ENCODE results near the gene DNTT.
A peak's percentile ranks its signal among the peaks of the same experiment; 100 is the strongest.

Gene DNTT

DNA sequence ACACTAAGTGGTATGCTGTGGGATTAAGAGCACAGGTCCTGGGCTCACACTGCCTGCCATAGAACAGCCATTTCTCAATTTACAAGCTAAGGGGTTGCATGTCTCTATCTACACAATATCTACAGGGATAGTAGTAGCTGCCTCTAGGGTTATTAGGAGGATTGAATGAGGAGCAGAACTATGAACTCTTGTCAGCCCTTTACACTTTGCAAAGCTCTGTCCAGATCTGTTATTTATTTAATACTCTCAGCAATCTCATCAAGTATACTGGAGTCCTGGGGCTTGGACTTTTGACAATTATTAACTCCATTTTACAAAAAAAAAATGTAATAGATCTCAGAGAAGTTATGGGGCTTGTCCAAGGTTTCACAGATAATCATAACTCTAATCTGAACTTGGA, 47.8 kb downstream of the DNTT start:
- no peak for FAIRE-seq

DNA sequence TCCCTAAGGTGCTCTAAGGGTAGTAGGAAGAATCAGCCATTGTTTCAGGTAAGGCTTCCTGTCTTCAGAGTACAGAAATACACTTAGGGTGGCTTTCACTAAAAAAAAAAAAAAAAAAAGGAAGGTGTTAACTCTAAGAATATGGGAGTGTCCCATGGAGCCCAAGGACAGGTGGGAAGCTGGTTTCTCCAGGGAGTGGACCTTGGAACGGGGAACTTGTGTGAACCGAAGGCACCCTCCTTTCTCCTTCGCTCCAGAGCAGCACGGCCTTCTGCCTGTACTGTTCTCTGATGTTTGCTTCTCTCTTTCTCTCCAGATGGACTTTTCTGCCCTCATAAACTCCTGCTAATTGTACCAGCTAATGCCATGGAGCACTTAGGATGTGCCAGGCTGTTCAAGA, 48.3 kb downstream of the DNTT start:
- FAIRE-seq: no peak

DNA sequence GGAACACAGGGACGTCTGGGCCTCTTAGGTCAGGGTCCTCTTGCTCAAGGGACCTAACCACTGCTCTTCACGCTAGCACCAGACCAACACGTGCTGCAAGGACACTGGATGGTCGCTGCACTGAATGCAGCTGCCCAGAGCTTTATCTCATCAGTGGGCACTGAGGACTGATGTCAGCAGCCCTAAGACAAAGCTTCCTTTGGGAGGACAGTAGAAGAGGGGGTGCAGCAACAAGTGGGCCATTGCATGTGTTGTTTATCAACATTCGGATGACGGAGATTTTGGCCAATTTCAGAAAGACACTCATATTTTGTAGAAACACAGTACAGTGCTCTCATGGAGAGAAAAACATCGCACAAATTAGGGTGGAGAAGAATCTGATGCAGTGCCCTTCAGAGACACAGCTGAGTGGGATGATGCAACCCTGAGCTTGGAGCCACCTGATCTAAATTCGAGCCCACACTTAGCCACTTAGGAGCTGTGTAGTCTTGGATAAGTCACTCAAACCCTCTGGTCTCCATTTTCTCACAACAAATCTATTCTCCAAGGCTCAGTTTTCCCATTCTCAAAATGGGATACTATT, 52.9 kb downstream of the DNTT start:
- FAIRE-seq: no peak

DNA sequence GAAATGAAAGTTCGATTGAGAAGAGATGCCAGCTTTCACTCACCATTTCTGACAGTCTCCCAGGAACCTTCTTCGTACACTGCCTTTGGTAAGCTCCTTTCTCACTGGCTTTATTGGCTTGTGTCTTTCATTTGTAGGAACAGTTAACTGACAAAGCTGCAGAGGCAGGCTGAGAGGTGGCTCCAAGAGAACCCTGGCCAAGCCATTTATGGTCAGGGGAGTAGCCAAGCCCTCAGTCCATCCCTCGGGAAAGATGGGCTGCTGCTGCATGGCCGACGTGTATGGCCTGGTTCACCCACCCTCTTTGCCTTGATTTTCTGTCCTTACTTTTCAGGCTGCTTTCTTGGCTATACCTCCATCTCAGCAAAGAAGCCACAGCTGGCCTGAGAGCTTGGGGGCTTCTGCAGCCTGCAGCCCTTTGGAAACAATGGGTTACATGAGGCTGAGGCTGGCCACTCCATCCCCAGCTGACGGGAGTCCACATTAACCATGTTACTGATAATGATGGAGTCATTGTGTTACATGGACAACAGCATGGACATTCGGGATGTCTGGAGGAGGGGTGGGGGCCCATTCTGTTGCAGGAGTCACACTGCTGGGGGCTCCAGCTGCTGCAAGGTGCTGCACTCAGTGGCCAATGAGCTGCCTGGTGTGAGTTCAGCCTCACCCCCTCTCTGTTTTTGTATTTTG, 54.8 kb downstream of the DNTT start, which contains the start of gene OPALIN:
Gene OPALIN, minus strand, starts transcription at position 152 of the 690 bp plus-strand sequence. Its CDS starts 106 bp downstream, at position 46.
- no peak for FAIRE-seq

DNA sequence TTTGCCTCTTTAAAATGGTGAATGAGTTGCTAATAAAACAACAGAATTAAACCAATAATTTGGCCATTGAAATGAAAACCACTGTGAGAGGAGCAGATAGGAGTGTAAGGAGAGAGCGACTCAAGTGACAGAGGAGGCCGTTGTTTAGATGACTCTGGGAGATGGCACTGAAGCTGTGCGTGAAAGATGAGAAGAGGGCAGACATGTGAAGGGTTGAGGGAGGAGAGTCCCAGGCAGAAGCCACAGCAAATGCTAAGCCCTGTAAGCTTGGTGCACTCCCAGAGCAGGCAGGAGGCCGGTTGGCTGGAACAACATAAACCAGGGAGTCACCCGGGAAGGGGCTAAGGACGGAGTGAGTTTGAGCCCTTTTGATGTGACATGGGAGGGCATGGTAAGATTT, 55.4 kb downstream of the DNTT start:
- FAIRE-seq: no peak

DNA sequence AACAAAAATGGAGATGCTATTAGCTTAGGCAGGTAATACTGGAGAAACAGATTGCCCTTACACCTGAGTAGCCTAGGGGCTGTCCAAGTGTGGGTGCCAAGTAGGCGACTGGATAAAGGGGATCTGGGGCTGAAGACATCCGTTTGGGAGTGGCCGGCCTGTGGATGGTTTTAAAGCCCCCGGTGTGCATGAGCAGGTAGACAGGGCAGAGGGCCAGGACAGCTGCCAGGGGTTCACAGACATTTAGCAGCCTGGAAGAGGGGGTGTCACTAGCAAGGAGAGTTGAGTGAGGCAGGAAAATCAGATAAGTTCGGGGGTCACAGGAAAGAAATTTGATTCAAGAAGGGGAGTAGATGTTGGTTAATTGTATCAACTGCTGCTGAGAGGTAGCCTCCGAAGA, 56.1 kb downstream of the DNTT start:
- FAIRE-seq: no peak

DNA sequence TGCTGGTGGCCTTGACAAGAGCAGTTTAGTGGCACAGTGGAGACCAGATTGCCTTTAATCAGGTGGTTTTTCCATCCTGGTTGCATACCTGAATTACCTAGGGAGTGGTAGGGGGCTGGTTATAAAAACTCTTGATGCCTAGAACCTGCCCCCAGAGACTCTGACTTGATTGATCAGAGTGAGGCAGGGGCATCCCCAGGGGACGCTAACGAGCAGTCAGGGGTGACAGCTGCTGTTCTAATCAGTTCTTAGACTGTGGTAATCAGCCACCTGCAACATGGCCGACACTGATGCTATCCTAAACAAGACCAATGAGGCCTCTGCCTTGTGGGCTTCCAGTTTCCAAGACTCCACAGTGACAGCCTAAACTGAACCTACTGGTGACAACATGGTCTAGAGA, 56.5 kb downstream of the DNTT start:
- FAIRE-seq: no peak

DNA sequence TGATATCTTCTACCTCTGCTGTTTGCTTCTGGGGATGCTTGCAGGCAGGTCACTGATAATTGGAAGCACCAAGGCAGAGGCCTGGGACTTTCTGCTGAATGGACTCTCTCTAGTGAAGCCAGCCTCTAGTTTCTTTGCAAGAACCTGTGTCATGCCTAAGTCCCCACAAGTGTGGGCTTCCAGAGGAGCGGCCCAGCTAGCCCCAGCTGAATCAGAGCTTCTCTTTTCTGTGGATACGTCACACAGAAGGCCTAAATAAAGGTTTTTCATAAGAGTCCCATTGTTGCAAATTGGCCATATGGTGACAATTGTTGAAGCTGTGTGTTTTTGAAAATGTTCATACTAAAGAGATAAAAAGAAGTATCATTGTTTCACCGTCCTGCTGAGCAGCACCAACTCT, 61.3 kb downstream of the DNTT start:
- FAIRE-seq: no peak

DNA sequence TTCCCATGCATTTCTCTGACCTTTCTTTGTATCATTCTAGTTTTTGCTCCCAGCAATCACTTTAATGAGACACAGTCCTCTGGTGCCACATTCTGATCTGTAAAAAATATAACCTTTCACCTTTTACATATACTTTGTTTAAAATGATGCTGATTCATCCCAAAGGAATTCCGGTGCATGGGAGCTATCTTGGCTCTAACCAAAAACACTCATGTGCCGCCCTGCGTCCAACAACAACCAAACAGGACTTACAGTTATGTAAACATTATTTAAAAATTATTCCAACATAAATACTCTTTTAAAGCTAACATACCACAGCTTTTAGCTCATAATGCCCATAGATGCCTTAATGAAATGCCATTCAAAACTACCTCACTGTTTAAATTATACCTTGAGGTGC, 62.3 kb downstream of the DNTT start:
- no peak for FAIRE-seq

DNA sequence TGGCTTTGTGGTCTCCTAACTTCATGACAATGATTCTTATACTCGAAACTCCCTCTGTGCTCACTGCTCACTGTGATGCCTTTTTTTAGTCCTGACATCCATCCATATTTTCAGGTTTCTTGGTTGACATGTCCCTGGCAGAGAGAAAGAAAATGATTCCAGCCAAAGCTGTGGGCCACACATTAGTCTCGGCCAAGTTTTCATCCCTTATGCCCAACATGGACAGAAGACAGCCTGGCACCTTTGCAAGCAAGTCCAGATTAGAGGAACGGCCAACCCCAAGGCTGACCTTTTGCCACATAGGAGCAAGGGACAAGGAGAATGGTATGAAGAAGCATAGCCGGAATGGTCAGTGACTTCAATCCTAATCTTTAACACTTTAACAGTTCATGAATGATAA, 63.2 kb downstream of the DNTT start:
- FAIRE-seq: no peak

DNA sequence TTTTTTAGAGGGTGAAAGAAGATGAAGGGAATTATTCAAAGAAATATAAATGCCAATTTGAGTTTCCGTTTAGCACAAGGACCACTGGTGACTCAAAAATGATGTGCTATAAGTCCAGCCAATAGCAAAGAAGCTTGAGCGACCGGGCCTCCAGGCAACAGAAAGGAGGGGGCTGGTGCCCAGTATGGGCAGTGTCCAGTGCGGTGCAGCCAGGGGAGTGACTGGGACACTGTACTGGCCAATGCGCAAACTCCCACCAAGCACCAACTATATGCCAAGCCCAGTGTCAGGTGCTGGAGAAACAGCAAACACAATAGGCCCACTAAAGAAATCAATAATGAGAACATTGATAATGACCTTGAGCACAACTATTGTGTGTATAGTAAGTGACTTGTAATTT, 64.7 kb downstream of the DNTT start:
- no peak for FAIRE-seq

DNA sequence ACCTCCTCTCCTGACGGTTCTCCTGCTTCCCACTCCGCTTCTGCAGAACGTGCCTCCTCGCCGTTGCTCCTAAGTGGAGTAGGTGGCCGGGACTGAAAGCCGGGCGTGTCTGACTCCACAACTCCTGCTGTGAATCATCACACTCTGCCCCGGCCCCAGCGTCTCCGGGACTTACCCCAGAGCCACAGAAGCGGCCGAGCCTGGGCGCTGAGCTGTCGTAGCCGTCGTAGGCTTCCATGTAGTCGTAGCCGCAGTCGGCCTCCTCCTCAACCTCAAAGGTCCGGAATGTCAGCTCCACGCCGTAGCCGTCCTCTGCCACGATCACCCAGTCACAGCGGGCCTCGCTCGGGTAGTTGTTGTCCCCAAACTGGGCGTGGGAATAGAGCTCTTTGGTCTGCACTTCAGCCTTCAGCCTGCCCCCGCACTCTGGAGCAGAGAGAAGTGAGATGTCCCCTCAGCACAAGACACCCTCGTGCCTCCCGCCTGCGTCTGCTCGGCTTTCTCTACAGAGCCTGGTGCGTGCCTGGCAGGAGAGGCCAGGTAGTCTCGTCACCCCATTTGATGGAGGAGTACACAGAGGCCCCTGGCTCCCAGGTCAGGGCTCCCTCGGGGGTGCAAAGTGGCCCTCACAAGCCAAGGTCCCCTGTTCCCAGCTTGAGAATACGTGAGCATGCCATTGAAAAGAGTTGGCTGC, 65.8 kb downstream of the DNTT start:
- no peak for FAIRE-seq

DNA sequence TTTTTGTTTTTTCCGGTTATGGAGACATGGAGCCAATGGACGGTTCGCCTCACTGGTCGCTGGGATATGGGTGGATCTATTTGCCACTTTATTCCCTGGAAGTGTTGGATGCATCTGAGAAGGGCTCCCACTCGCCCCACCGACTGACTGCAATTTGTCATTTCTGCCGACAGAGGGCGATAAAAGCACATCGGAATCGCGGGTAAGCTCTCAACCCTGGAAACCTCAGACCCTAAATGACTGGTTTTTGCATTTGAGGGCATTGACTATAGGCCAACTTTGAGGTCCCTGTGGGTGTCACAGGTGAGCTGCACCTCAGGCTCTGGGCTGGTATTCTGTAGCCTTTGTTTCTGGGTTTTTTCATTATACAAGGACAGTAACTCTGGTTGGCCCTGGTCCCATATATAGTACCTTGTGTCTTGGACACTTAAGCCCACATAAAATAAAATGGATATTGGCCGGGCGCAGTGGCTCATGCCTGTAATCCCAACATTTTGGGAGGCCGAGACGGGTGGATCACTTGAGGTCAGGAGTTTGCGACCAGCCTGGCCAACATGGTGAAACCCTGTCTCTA, 66.4 kb downstream of the DNTT start:
- FAIRE-seq: no peak

DNA sequence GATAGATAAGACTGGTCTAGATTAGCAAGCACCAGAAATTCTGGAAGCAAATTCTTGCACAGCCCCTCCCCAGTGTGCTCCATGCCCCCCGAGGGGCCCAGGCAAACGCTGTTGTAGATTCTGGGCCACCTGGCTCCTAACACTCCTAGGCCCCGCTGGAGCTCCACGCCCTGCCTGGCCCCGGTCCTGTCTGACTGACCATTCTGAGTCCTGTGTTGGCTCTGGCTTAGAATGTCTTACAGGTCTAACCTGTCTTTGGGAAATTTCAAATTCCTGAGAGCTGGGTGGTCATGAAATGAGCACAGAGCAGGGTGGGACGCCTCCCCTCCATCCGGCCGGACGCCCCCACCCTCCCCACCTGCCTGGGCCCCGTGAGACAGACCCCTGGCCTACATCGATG, 67.1 kb downstream of the DNTT start:
- no peak for FAIRE-seq

DNA sequence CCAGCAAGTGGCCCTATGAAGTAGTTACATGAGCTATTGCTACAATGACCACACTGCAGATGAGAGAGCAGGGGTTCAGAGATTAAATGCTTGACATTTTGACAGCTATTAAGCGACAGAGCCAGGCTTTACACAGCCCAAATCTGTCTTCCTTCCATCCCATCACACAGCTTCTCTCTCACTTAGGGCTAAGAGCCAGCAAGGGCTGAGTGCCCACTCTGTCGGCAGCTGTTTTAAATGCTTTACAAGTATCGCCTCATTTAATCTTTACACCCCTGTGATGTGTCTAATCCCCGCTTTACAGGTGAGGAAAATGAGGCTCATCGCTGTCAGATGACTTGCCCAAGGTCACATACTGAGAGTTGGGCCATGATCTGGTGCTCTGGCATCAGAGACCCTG, 69.8 kb downstream of the DNTT start:
- no peak for FAIRE-seq

DNA sequence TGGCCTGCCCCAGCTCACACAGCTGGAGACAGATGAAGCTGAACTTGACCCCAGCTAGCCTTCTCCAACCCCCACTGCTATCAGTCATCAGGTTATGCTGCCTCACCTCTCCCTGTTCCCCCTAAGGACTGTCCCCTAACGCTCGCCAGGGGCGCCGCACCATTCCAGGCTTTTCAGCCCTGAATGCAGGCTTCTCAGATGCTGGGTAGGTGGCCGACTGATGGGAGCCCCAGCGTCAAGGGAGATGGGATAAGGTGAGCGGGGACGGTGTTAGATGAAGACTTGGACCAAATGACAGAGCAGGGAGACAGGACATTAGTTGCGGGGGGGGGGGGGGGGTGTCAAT, 70.4 kb downstream of the DNTT start:
- FAIRE-seq: no peak

DNA sequence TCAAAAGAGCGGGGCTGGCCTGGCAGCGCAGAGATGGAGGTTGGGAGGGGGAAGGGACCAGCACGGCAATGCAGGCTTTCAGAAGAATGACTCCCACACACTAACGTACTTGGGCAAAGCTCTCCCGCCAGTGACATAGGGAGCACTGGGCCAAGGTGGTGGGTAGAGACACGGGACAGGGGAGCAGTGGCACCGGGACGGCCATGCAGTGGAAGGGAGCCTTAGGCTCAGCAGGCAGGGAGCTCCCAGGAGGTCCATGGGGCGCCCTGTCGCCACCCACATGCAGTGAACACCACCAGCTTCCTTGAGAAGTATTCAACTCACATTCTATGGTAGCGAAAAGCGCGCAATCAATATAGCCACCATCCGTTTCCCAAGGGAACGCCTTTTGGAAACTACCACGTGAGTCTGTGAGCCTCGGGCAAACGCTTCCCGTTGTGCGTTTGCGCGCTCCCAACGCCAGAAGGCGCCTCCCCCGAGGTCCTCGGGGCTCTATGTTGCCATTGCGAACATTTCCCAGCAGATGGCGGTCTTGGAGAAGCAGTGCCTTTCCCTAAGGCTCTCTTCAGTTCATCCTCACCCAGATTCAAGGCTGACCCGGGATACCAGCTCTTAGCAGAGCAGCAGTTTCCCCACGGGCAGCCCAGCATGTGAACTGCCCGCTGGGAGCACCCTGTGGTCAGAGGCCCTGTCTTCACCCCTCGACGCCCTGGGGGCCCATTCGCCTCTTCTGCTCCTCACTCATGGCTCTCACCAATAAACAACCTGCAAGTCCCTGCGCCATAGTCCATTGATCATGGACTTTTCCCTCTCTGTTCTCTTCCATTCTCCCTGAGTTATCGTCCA, 71.0 kb downstream of the DNTT start:
- FAIRE-seq: peak; percentile 94

DNA sequence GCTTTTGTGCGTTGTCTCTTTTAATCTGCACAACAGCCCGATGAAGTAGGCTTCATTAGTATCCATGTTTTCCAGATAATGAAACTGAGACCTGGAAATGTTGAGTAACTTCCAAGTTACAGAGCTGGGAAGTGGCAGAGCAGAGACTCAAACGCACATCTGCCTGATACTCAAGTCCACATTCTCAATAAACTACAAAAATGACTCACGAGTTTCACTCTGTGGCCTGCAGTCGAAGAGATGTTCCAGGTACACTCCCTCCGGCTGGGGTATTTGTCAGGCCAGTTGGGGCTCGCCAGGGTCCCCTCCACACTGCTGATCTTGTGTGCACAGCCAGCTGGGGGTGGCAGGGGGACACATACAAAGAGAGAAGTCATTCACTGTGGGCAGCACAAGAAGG, 72.2 kb downstream of the DNTT start:
- no peak for FAIRE-seq

DNA sequence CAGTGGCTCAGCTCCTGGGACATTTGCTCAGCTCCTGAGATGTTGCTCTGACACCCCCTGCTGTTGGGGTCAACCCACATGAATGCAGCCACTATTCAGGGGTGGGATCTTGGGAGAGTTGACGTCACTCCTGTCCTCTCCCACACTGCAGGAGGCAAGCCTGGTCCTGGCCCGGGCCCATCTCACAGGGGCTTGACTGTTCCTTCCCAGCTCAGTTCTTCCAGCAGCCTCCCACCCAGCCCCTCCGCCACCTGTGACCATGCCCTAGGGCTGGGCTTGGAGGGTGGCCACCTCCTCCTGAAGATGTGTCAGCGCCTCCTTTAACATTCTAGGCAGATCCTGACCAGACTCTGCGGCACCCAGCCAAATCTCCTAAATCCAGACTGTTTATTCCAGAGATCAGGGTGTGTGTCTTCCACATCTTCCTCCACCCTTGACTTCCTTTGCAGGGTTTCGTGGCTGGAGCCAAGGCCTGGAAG, 73.6 kb downstream of the DNTT start:
- FAIRE-seq: no peak

DNA sequence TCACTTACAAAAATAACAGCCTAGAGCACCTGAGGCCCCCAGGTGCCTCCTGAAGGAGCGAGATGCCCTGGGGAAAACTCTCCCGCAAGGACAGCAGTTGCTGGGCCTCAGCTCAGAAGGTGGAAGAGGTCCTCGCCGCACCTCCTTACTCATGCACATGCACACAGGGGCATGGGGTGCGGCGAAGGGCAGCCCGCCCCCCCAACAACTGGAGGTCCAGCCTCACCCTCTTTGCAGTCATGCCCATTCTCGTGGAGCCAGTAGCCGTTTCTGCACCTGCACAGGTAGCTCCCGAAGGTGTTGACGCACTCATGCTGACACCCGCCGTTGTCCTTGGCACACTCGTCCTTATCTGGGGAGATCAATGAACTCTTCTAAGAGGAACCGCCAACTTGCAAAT, 74.5 kb downstream of the DNTT start:
- FAIRE-seq: no peak

DNA sequence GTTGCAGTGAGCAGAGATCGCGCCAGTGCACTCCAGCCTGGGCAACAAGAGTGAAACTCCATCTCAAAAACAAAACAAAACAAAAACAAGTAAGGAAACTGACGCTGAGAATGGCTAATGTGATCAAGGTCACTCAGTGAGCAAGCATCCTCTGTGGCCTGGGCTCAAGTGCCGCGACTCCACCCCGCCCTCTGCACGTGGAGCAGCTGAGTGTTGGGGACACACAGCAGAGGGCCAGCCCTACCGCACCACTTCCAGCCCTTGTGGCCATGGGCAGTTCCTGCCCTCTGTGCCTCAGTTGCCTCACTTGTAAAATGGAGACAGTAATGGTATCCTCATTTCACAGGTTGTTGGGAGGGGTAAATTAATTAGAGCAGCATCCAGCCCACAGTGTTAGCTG, 75.5 kb downstream of the DNTT start:
- no peak for FAIRE-seq

DNA sequence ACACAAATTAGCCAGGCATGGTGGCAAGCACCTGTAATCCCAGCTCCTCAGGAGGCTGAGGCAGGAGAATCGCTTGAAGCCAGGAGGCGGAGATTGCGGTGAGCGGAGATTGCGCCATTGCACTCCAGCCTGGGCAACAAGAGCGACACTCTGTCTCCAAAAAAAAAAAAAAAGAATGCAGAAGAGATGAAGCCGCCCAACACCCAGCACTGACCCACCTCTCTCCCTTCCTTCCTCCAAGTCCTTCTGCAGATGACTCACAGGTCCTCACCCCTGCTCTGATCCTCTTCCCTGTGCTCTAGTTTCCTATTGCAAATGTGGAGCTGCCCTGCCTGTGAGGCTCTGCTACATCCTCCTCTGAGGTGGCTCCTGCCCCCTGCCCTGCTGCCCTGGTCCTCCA, 76.6 kb downstream of the DNTT start:
- FAIRE-seq: no peak

DNA sequence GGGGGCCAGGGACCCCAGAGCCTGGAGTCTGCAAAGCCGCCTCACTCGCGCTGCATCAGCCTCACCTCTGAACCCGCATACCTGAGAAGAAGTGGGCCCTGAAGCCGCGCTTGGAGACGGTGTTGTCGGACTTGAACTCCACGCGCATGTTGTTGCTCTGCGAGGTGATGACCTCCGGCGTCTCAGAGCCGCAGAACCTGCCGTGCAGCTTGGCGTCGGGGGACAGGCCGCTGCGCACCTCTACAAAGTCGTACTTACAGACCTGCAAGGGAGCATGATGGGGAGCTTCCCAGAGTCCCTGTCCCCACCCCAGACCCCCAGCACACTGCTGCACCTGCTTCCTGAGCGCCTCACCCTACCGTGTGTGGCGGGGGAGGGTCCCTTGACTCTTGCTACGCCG, 80.3 kb downstream of the DNTT start:
- FAIRE-seq: no peak
